OCI-M2 (cell line): ENCODE data around the gene SYNPO2L.
"Not testable (repeated sequence)": the region's sequence is repeated elsewhere in the genome, so short reads cannot be mapped to it uniquely, and the experiment has no call there.

Source experiments
- DNase-seq: peaks from one replicate; lab custom pipeline; 2025; ENCODE audit not compliant: unreplicated experiment; lab: John Stamatoyannopoulos, UW

Gene SYNPO2L, protein sequence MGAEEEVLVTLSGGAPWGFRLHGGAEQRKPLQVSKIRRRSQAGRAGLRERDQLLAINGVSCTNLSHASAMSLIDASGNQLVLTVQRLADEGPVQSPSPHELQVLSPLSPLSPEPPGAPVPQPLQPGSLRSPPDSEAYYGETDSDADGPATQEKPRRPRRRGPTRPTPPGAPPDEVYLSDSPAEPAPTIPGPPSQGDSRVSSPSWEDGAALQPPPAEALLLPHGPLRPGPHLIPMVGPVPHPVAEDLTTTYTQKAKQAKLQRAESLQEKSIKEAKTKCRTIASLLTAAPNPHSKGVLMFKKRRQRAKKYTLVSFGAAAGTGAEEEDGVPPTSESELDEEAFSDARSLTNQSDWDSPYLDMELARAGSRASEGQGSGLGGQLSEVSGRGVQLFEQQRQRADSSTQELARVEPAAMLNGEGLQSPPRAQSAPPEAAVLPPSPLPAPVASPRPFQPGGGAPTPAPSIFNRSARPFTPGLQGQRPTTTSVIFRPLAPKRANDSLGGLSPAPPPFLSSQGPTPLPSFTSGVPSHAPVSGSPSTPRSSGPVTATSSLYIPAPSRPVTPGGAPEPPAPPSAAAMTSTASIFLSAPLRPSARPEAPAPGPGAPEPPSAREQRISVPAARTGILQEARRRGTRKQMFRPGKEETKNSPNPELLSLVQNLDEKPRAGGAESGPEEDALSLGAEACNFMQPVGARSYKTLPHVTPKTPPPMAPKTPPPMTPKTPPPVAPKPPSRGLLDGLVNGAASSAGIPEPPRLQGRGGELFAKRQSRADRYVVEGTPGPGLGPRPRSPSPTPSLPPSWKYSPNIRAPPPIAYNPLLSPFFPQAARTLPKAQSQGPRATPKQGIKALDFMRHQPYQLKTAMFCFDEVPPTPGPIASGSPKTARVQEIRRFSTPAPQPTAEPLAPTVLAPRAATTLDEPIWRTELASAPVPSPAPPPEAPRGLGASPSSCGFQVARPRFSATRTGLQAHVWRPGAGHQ

GRCh38 chr10:73655990-73656298 lies at the start of gene SYNPO2L:
Gene SYNPO2L, minus strand, starts transcription at chr10:73656029. Its CDS starts 107 bp downstream, at chr10:73655922.
- no peak for DNase-seq

- not testable (repeated sequence) for DNase-seq
Measured at GRCh38 chr10:73703924-73704323, 48.1 kb upstream of the SYNPO2L start.

GRCh38 chr10:73698819-73699218 lies 43.0 kb upstream of the SYNPO2L start:
- DNase-seq = not testable (repeated sequence)

DNA sequence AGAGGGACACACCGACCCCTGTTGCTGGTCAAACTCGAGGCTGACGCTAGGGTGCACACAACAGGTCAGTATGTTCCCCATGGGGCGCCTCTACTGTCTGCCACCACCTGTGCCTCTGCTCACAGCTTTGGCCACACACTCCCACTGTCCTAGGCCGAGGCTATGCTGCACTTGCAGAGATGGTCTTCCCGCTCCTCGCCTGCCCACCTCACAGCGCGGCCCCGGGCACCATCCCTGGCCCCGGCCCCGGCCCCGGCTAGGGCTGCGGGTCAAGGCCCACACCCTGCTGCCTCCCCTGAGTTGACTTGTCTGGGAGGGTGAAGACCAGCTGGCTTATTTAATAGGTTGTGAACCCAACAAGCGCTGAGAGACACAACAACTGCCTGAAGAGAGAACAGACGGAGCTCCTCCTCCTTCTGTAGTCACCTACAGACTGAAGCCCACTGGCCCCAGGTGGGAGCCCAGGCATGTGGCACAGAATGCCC lies 41.9 kb upstream of the SYNPO2L start, which contains the start of gene AGAP5:
AGAP5 (minus strand) TSS at position 435 of the 485 bp plus-strand sequence; CDS start at position 81, 354 bp downstream.
- not testable (repeated sequence) for DNase-seq

- not testable (repeated sequence) for DNase-seq
Measured at GRCh38 chr10:73695302-73695701, 39.5 kb upstream of the SYNPO2L start.

GRCh38 chr10:73690755-73691154 lies 34.9 kb upstream of the SYNPO2L start:
- not testable (repeated sequence) for DNase-seq

DNA sequence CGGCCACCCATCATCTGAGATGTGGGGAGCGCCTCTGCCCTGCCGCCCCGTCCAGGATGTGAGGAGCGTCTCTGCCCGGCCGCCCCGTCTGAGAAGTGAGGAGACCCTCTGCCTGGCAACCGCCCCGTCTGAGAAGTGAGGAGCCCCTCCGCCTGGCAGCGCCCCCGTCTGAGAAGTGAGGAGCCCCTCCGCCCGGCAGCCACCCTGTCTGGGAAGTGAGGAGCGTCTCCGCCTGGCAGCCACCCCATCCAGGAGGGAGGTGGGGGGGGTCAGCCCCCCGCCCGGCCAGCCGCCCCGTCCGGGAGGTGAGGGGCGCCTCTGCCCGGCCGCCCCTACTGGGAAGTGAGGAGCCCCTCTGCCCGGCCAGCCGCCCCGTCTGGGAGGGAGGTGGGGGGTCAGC lies 33.8 kb upstream of the SYNPO2L start:
- not testable (repeated sequence) for DNase-seq

DNA sequence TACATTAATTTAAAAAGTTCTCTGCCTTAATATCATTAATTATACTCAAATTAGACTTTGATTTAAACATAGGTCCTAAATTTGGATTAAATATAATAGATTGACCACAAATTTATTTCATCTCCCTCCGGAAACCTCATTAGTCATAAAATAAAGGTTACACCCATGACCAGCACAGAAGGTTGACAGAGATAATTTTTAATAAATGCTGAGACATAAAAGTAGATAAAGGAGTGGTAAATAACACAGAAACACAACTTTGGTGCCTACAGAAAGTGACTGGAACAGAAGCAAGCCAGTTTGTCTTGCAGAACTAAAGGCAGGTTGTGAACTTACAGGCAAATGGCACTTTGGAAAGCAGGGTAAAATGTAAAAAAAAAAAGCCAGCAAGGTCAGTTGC lies 31.8 kb upstream of the SYNPO2L start:
- not testable (repeated sequence) for DNase-seq

DNA sequence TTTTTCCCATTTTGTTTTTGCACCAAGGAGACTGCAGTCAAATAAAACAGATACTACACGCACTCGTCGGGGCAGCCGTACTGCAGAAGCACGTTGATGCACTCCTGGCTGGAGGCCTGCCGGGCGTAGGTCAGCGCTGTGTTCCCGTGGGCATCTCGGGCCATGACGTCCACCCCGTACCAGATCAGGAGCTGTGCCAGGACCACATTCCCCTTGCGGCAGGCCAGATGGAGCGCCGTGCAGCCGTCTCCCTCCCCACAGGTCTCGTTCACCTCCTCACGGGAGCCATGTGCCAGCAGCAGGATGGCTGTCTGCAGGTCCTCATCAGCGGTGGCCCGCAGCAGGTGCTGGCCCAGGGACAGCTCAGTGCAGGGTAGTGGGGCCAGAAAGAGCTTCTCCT lies 18.7 kb upstream of the SYNPO2L start:
- DNase-seq = not testable (repeated sequence)

- not testable (repeated sequence) for DNase-seq
Measured at GRCh38 chr10:73668378-73668777, 12.5 kb upstream of the SYNPO2L start.

- DNase-seq = not testable (repeated sequence)
Measured at GRCh38 chr10:73666153-73666809, 10.5 kb upstream of the SYNPO2L start.

GRCh38 chr10:73665581-73665980 lies 9.8 kb upstream of the SYNPO2L start:
- not testable (repeated sequence) for DNase-seq

GRCh38 chr10:73664156-73665040 lies 8.6 kb upstream of the SYNPO2L start:
- not testable (repeated sequence) for DNase-seq

DNA sequence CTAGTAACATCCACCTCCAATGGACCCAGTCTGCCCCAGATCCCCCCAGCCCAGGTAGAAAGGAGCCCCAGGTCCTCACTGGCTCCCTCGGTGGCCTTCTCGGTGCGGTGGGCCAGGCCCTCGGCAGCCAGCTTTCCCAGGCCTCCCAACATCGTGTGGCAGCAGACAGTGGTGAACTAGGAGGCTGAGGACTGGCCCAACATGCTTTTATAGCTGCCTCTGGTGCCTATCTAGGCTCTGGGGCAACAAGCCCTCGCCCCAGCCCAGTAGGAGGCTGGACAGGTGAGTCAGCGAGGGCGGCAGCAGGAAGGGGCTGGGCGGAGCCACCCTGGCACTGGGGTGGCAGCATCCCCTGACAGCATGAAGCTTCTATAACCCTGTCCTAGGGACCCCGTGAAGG lies 7.8 kb upstream of the SYNPO2L start:
- DNase-seq = not testable (repeated sequence)

DNA sequence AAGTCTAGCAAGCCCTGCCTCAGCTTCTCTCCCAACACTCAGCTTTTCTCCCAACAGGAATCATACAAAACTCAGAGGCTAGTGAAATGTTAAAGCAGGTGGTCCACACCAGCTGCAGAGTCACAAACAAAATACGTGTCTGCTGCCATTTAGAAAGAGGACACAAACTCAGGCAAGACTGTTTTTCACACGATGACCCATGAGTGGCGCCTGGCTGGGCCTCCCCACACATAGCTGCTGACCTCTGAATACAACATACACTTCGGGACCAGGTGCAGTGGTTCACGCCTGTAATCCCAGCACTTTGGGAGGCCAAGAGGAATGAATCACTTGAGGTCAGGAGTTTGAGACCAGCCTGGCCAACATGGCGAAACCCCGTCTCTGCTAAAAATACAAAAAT lies 6.9 kb upstream of the SYNPO2L start:
- not testable (repeated sequence) for DNase-seq

DNA sequence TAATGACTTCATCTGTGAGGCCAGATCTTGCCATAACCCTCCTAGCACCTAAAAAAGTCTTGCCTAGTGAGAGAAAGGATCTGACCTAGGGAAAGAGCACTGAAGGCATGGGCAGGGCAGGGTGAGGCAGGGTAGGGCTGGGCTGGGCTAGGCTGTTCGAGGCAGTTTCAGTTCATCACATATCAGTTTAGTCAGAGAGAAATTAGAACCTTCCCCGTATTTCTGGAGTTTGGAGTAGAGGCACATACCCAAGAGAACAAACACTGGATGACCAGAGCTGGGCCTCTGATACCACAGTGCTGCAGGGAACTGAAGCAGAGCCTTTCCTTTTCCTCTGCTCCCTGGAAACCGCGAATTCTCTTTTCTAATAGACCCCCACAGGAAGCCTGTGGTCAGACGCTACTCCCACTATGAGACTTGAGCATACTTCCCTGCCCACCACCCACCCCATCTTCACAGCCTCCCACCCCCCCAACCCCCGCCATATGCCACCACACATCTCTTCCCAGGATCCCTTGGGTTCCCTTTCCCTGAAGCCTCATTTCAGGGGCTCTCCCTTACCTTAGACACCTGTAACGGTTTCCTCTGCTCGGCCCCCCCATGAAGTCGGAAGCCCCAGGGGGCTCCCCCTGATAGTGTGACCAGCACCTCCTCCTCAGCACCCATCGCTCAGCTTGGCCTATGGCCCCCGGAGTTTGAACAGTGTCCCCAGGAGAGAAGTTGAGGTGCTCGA lies 406 bp downstream of the SYNPO2L start:
- no peak for DNase-seq

- DNase-seq = no peak
Measured at GRCh38 chr10:73653701-73654100, 2.1 kb downstream of the SYNPO2L start.

DNA sequence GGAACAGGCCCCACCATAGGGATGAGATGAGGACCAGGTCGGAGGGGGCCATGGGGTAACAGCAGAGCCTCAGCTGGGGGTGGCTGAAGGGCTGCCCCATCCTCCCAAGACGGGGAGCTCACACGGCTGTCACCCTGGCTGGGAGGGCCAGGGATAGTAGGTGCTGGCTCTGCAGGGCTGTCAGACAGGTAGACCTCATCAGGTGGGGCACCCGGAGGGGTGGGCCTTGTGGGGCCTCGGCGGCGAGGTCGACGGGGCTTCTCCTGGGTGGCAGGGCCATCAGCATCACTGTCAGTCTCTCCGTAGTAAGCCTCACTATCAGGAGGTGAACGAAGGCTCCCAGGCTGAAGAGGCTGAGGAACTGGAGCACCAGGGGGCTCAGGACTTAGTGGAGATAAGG lies 2.6 kb downstream of the SYNPO2L start:
- DNase-seq = no peak
